ENCODE measurements around the gene PLGRKT. TPM values are rescaled to one million over a fixed set of nuclear protein-coding genes. Genes with fewer than 3 reads are reported as not detected.

The PLGRKT gene
- total RNA-seq, 1 donor from 2014 or later: 16.3 TPM

GRCh38 chr9:5422276-5422675 is 15.4 kb downstream of the PLGRKT start:
- DNase-seq: no peak
- no peak for TF ChIP-seq CTCF (IDR thresholded peaks at IDR 0.05; ENCODE audit: partially characterized antibody, unreplicated experiment)
- H3K27me3 Mint-ChIP-seq (ENCODE audit: unreplicated experiment): no peaks in the 10 kb centered on the region
- H3K9me3 Mint-ChIP-seq (ENCODE audit: unreplicated experiment): no peaks in the 10 kb centered on the region
- H3K4me1 Mint-ChIP-seq (ENCODE audit: low read depth, unreplicated experiment): no peaks in the 10 kb centered on the region
- no peak overlapping the region for H3K27ac Mint-ChIP-seq (ENCODE audit: unreplicated experiment)
- H3K36me3 Mint-ChIP-seq (ENCODE audit: unreplicated experiment): no peaks in the 10 kb centered on the region
- H3K4me3 Mint-ChIP-seq (ENCODE audit: unreplicated experiment): no peak overlapping the region

GRCh38 chr9:5421163-5421562 is 16.6 kb downstream of the PLGRKT start:
- H3K27ac Mint-ChIP-seq (ENCODE audit: unreplicated experiment): no peak overlapping the region

GRCh38 chr9:5419987-5420386 is 17.7 kb downstream of the PLGRKT start:
- no peaks in the 10 kb centered on the region for H3K27me3 Mint-ChIP-seq (ENCODE audit: unreplicated experiment)
- H3K36me3 Mint-ChIP-seq (ENCODE audit: unreplicated experiment): no peaks in the 10 kb centered on the region
- H3K4me3 Mint-ChIP-seq (ENCODE audit: unreplicated experiment): no peak overlapping the region
- no peaks in the 10 kb centered on the region for H3K9me3 Mint-ChIP-seq (ENCODE audit: unreplicated experiment)
- no peak for DNase-seq
- TF ChIP-seq CTCF (IDR thresholded peaks at IDR 0.05; ENCODE audit: partially characterized antibody, unreplicated experiment): no peak
- no peaks in the 10 kb centered on the region for H3K4me1 Mint-ChIP-seq (ENCODE audit: low read depth, unreplicated experiment)
- no peak overlapping the region for H3K27ac Mint-ChIP-seq (ENCODE audit: unreplicated experiment)

More at GRCh38 chr9:5421163-5421562, 16.6 kb downstream of the PLGRKT start:
- no peak overlapping the region for H3K4me3 Mint-ChIP-seq (ENCODE audit: unreplicated experiment)
- no peak for TF ChIP-seq CTCF (IDR thresholded peaks at IDR 0.05; ENCODE audit: partially characterized antibody, unreplicated experiment)
- no peaks in the 10 kb centered on the region for H3K36me3 Mint-ChIP-seq (ENCODE audit: unreplicated experiment)
- H3K27me3 Mint-ChIP-seq (ENCODE audit: unreplicated experiment): no peaks in the 10 kb centered on the region
- H3K4me1 Mint-ChIP-seq (ENCODE audit: low read depth, unreplicated experiment): no peaks in the 10 kb centered on the region
- DNase-seq: no peak
- no peaks in the 10 kb centered on the region for H3K9me3 Mint-ChIP-seq (ENCODE audit: unreplicated experiment)

GRCh38 chr9:5418481-5418880 is 19.2 kb downstream of the PLGRKT start:
- no peak overlapping the region for H3K4me3 Mint-ChIP-seq (ENCODE audit: unreplicated experiment)
- no peak overlapping the region for H3K27ac Mint-ChIP-seq (ENCODE audit: unreplicated experiment)
- no peak for TF ChIP-seq CTCF (IDR thresholded peaks at IDR 0.05; ENCODE audit: partially characterized antibody, unreplicated experiment)
- DNase-seq: no peak
- H3K27me3 Mint-ChIP-seq (ENCODE audit: unreplicated experiment): no peaks in the 10 kb centered on the region
- no peaks in the 10 kb centered on the region for H3K36me3 Mint-ChIP-seq (ENCODE audit: unreplicated experiment)
- no peaks in the 10 kb centered on the region for H3K4me1 Mint-ChIP-seq (ENCODE audit: low read depth, unreplicated experiment)
- no peaks in the 10 kb centered on the region for H3K9me3 Mint-ChIP-seq (ENCODE audit: unreplicated experiment)

- Mint-ChIP-seq H3K36me3 (ENCODE audit: unreplicated experiment) (no peaks in the 10 kb centered on the region), H3K4me3 (ENCODE audit: unreplicated experiment) (no peak overlapping the region), H3K27me3 (ENCODE audit: unreplicated experiment) (no peaks in the 10 kb centered on the region), H3K9me3 (ENCODE audit: unreplicated experiment) (no peaks in the 10 kb centered on the region), H3K27ac (ENCODE audit: unreplicated experiment) (no peak overlapping the region), H3K4me1 (ENCODE audit: low read depth, unreplicated experiment) (no peaks in the 10 kb centered on the region)
- DNase-seq: no peak
- TF ChIP-seq CTCF (IDR thresholded peaks at IDR 0.05; ENCODE audit: partially characterized antibody, unreplicated experiment): no peak
Measured at GRCh38 chr9:5416953-5417352, 20.8 kb downstream of the PLGRKT start.

Measured in glutamatergic neuron (in vitro differentiated cells).